Stimulated activated naive CD8-positive, alpha-beta T cell treated with anti-CD3 and anti-CD28 coated beads, Interleukin-15, amount 100 ng/mL, for 72 hours (primary cell): ENCODE data around the gene TPCN2.
A peak's percentile ranks its signal among the peaks of the same experiment; 100 is the strongest.

Source experiments
- ATAC-seq: fragments of 150-1000 bp; cut with Tn5 transposase; 2 replicates; pipeline ENCODE4 v1.10.0; 2021; ENCODE audit warnings: mild to moderate bottlenecking, moderate library complexity
- DNase-seq, 2 donors: peaks; one replicate each; pipeline ENCODE4 v3.0.0; 2021 to 2022
- H3K27ac Mint-ChIP-seq, 2 donors: one replicate each; pipeline ENCODE4 v1.8.0; 2022; ENCODE audit warnings: mild to moderate bottlenecking in 2 of 2, mixed read lengths in 2 of 2, moderate library complexity in 2 of 2
- H3K27me3 Mint-ChIP-seq: one replicate; pipeline ENCODE4 v1.8.0; 2022; ENCODE audit warnings: mixed read lengths
- H3K4me1 Mint-ChIP-seq: one replicate; pipeline ENCODE4 v1.8.0; 2022; ENCODE audit warnings: mild to moderate bottlenecking, mixed read lengths
- H3K4me3 Mint-ChIP-seq, 2 donors: one replicate each; pipeline ENCODE4 v1.8.0; 2022; ENCODE audit warnings: mild to moderate bottlenecking in 2 of 2, mixed read lengths in 2 of 2, moderate library complexity in 1 of 2
- H3K9me3 Mint-ChIP-seq, 2 donors: one replicate each; pipeline ENCODE4 v1.8.0; 2022; ENCODE audit warnings: mixed read lengths in 2 of 2

The TPCN2 gene

GRCh38 chr11:69085490-69086095, 36.9 kb downstream of the TPCN2 start:
- ATAC-seq, result no peak
- DNase-seq, result no peak
- H3K27ac Mint-ChIP-seq, result peak overlapping the region in 1 of 2 donors; percentile 71
- no peaks in the 10 kb centered on the region for H3K27me3 Mint-ChIP-seq
- no peaks in the 10 kb centered on the region for H3K9me3 Mint-ChIP-seq
- H3K4me1 Mint-ChIP-seq, result peaks cover 11% of the 10 kb centered on the region
- H3K4me3 Mint-ChIP-seq, result no peak overlapping the region

GRCh38 chr11:69086152-69087132, 37.7 kb downstream of the TPCN2 start:
- peak overlapping the region; percentile 16 to 73 for H3K27ac Mint-ChIP-seq
- peaks cover 8% of the 10 kb centered on the region for H3K4me1 Mint-ChIP-seq
- no peak for ATAC-seq
- H3K4me3 Mint-ChIP-seq, result no peak overlapping the region
- H3K9me3 Mint-ChIP-seq, result no peaks in the 10 kb centered on the region
- no peak for DNase-seq
- H3K27me3 Mint-ChIP-seq, result no peaks in the 10 kb centered on the region

DNA sequence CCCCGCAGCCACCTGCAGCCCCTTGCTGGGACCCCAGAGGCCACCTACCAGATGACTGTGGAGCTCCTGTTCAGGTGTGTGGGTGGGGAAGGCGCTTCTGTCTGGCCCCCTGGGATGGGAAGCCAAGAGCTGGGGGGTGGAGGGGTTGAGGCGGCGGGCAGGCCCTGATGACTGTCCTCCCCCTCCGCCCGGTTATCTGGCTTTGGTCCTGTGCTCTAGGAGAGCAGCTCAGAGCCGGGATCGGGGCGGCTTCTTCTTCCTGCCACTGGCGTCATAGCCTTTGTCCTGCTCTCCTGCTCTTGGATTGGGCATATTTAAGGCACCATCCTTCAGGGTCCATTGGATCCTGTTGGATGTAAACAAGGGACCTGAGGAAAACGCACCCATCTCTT, 38.4 kb downstream of the TPCN2 start:
- DNase-seq (no peak), ATAC-seq (no peak)
- Mint-ChIP-seq H3K27ac (no peak overlapping the region), H3K27me3 (no peaks in the 10 kb centered on the region), H3K9me3 (no peaks in the 10 kb centered on the region), H3K4me1 (peaks cover 8% of the 10 kb centered on the region), H3K4me3 (no peak overlapping the region)

GRCh38 chr11:69087811-69088210, 39.1 kb downstream of the TPCN2 start:
- DNase-seq (no peak), ATAC-seq (no peak)
- no peaks in the 10 kb centered on the region for H3K27me3 Mint-ChIP-seq
- H3K4me1 Mint-ChIP-seq, result peaks cover 8% of the 10 kb centered on the region
- H3K27ac Mint-ChIP-seq, result no peak overlapping the region
- H3K9me3 Mint-ChIP-seq, result no peaks in the 10 kb centered on the region
- no peak overlapping the region for H3K4me3 Mint-ChIP-seq

DNA sequence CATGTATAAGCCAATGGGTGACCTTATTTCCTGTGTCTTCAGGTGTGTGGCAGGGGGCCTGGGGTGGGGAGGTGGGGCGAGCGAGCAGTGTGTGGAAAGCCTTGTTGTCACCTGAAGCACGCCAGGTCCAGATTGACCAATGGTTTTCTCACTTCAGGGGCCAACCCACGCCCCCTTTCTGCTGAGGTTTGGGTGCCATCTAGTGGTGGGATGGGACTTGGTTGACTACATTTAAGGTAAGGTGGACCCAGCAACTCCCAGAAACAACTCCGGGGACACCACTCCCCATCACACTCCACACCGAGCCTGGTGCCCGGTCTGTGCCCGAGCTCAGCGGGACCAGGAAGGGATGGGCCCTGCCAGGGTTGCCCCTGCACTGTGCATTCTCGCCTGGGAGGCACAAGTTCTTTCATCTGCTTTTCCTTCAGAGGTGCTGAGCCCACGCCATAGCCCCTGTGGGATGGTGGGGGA, 40.0 kb downstream of the TPCN2 start:
- Mint-ChIP-seq H3K27ac (no peak overlapping the region), H3K9me3 (no peaks in the 10 kb centered on the region), H3K4me1 (peaks cover 8% of the 10 kb centered on the region), H3K4me3 (no peak overlapping the region), H3K27me3 (no peaks in the 10 kb centered on the region)
- DNase-seq, result peak; percentile 48 to 63
- ATAC-seq, result peak; percentile 65

GRCh38 chr11:69089258-69089657, 40.5 kb downstream of the TPCN2 start:
- H3K9me3 Mint-ChIP-seq, result no peaks in the 10 kb centered on the region
- no peak overlapping the region for H3K4me3 Mint-ChIP-seq
- H3K27ac Mint-ChIP-seq, result no peak overlapping the region
- ATAC-seq, result no peak
- H3K27me3 Mint-ChIP-seq, result no peaks in the 10 kb centered on the region
- peaks cover 8% of the 10 kb centered on the region for H3K4me1 Mint-ChIP-seq
- no peak for DNase-seq

DNA sequence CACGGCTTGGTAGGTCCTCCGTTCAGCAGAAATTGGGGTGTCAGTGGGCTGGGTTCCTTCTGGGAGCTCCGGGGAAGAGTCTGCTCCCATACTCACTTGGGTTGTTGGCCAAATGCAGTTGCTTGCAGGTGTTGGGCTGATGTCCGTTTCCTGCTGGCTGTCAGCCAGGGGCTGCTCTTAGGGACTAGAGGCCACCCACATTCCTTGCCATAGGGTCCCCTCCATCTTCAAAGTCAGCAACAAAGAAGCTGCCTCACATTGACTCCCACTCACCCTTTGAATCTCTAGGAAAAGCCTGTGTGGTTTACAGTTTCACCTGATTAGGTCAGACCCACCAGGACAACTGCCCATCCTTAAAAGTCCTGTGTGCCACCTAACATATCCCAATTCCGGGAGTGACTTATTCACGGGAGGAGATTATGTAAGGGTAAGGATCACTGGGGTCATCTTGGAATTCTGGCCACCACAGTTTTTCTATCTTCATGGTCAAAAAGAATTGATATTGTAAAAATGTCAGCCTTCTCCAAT, 43.0 kb downstream of the TPCN2 start:
- H3K4me1 Mint-ChIP-seq, result peaks cover 8% of the 10 kb centered on the region
- H3K4me3 Mint-ChIP-seq, result no peak overlapping the region

DNA sequence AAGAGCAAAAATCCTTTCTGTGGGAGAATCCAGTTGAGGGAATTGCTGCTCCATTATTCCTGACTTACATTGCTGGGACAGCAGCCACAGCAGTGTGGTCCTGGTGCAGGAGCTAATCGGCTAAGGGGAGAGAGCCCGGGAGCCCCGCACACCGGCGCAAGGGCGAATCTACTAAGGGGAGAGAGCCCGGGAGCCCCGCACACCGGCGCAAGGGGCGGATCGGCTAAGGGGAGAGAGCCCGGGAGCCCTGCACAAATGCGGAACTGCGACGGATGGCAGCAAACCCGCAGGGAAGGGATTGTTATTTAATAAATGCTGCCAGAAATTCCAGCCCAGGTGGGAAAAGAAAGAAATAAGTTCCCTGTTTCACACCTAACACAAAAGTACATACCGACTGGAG, 43.5 kb downstream of the TPCN2 start:
- Mint-ChIP-seq H3K4me3 (no peak overlapping the region), H3K27ac (no peak overlapping the region), H3K4me1 (peaks cover 12% of the 10 kb centered on the region), H3K9me3 (no peaks in the 10 kb centered on the region), H3K27me3 (no peaks in the 10 kb centered on the region)
- DNase-seq, result no peak
- no peak for ATAC-seq

More for the DNA sequence above, 43.0 kb downstream of the TPCN2 start:
- DNase-seq (no peak), ATAC-seq (no peak)
- Mint-ChIP-seq H3K9me3 (no peaks in the 10 kb centered on the region), H3K27me3 (no peaks in the 10 kb centered on the region), H3K27ac (no peak overlapping the region)

- no peak overlapping the region for H3K27ac Mint-ChIP-seq
- H3K4me1 Mint-ChIP-seq, result peaks cover 13% of the 10 kb centered on the region
- ATAC-seq, result no peak
- H3K27me3 Mint-ChIP-seq, result no peaks in the 10 kb centered on the region
- no peak overlapping the region for H3K4me3 Mint-ChIP-seq
- no peaks in the 10 kb centered on the region for H3K9me3 Mint-ChIP-seq
- DNase-seq, result no peak
Measured at GRCh38 chr11:69093106-69093505, 44.4 kb downstream of the TPCN2 start.

DNA sequence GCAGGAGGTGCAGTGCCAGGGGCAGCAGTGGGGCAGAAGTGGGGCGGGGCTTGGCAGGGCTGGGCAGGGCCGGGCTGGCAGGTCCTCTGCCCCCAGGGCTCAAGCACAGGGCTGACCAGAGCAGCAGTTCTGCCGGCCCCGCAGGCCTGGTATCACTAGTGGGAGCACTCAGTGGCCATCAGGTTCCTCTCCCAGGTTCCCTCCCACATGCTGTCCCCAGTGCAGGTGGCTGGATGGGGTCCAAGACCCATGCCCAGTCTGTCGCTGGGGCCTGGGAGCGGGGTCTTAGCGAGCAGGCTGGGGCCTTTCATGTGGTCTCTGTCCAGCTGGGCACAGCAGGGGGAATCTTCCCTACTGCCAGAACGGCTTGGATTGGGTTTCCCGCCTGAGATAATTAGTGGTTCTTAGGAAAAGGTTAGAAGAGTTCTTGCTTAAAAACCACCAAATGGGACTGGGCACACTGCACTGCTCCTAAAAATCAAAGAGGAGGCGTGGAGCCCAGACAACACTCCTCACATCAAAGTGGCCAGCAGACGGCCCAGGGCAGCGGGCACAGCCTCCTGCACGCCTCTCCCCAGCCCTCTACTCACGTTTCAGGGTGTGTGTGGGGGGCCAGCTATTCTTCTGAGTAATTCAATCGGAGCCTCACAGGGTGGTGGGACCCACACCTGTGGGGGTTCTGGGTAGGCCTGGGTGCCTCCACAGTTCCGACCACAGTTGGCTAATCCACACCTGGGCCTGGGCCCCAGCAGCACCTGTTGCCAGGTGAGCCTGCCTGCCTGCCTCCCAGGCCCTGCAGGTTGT, 45.6 kb downstream of the TPCN2 start:
- ATAC-seq (peak; percentile 18), DNase-seq (no peak)
- Mint-ChIP-seq H3K4me1 (peaks cover 5% of the 10 kb centered on the region), H3K27ac (no peak overlapping the region), H3K4me3 (no peak overlapping the region), H3K27me3 (peaks cover 2% of the 10 kb centered on the region), H3K9me3 (no peaks in the 10 kb centered on the region)

DNA sequence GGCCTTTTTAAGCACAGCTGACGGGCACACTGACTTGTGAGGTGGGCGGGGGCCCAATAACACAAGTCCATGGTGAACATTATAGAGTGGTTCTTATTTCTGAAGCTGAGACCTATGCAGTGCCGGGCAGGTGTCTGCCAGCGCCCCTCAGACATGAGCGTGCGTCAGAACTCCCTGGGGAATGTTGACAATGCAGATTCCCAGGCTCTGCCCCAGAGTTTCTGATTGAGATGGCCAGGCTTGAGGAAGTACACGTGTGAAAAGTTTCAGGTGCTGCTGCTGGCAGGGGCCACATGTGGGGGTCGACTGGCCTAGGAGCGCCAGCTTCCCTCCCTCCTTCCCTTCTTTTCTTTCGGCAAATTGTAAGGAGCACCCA, 46.2 kb downstream of the TPCN2 start:
- DNase-seq, result no peak
- Mint-ChIP-seq H3K27me3 (peaks cover 8% of the 10 kb centered on the region), H3K4me3 (no peak overlapping the region), H3K27ac (no peak overlapping the region), H3K9me3 (no peaks in the 10 kb centered on the region), H3K4me1 (peaks cover 5% of the 10 kb centered on the region)
- peak; percentile 7 for ATAC-seq

DNA sequence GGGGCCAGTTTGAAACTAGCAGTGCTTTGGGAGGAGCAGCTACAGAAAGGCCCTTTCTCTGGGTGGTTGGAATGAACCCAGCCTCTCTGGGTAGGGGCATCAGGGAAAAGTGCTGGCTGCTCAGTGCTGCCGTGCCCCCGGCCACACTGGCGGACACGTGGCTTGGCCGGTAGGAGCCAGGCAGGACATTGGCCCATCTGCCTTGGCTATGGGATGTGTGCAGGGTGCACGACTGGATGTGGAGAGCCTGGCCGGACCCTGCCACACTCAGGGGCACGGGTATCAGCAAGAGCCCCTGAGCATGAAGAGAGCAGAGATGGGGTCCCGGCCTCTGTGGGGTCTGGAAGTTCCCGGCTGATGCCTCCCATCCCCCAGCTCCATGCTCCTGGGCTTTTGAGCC, 46.6 kb downstream of the TPCN2 start:
- ATAC-seq, result peak; percentile 26
- no peak for DNase-seq
- Mint-ChIP-seq H3K27me3 (peaks cover 9% of the 10 kb centered on the region), H3K9me3 (no peaks in the 10 kb centered on the region), H3K4me3 (no peak overlapping the region), H3K4me1 (peaks cover 5% of the 10 kb centered on the region), H3K27ac (peak overlapping the region in 1 of 2 donors; percentile 60)

GRCh38 chr11:69096473-69096872, 47.7 kb downstream of the TPCN2 start:
- peaks cover 9% of the 10 kb centered on the region for H3K27me3 Mint-ChIP-seq
- DNase-seq, result no peak
- H3K4me1 Mint-ChIP-seq, result peaks cover 8% of the 10 kb centered on the region
- no peak overlapping the region for H3K4me3 Mint-ChIP-seq
- no peaks in the 10 kb centered on the region for H3K9me3 Mint-ChIP-seq
- H3K27ac Mint-ChIP-seq, result no peak overlapping the region
- no peak for ATAC-seq

GRCh38 chr11:69097263-69097662, 48.5 kb downstream of the TPCN2 start:
- DNase-seq, result no peak
- ATAC-seq, result no peak
- peaks cover 9% of the 10 kb centered on the region for H3K27me3 Mint-ChIP-seq
- H3K4me3 Mint-ChIP-seq, result no peak overlapping the region
- no peaks in the 10 kb centered on the region for H3K9me3 Mint-ChIP-seq
- no peak overlapping the region for H3K27ac Mint-ChIP-seq
- peaks cover 11% of the 10 kb centered on the region for H3K4me1 Mint-ChIP-seq

GRCh38 chr11:69099180-69099579, 50.4 kb downstream of the TPCN2 start:
- DNase-seq (no peak), ATAC-seq (no peak)
- Mint-ChIP-seq H3K4me3 (no peak overlapping the region), H3K9me3 (no peaks in the 10 kb centered on the region), H3K27ac (no peak overlapping the region), H3K4me1 (peaks cover 16% of the 10 kb centered on the region), H3K27me3 (peaks cover 21% of the 10 kb centered on the region)
